ENCODE results near the gene SEMA6B. TPM values are rescaled to one million over a fixed set of nuclear protein-coding genes. Genes with fewer than 3 reads are reported as not detected.

Gene SEMA6B
- total and polyA plus RNA-seq, 2 of the 4 experiments (the other 2 are of a cell fraction): 0.18 to 0.72 TPM

GRCh38 chr19:4519521-4520277, 39.8 kb downstream of the SEMA6B start:
- H2AK5ac ChIP-seq (ENCODE audit: low read depth, low read length): peak overlapping the region; percentile 50; the same call in 1 of the 2 replicates
- H2BK120ac ChIP-seq (ENCODE audit: low read depth, low read length): no peak overlapping the region
- no peak overlapping the region for H2BK15ac ChIP-seq (ENCODE audit: low read depth, low read length)
- ChIA-PET CTCF (no interaction called here), POLR2A (ENCODE audit: unreplicated experiment) (no interaction called here)
- no peak overlapping the region; the same call in 1 of the 2 replicates for H3K4ac ChIP-seq (ENCODE audit: low read depth, low read length)
- no peak overlapping the region for H4K8ac ChIP-seq (ENCODE audit: low read depth in 2 of 2, low read length in 2 of 2)
- 70% methylated on average over 6 of the region's 9 CpGs; no CpG with 5 or more reads in 1 of the 2 experiments for WGBS, 2 experiments (ENCODE audit: extremely low coverage in 2 of 2, insufficient read length in 1 of 2)
- peak overlapping the region; percentile 35; the same call in 1 of the 2 replicates for H2BK20ac ChIP-seq (ENCODE audit: low read depth, low read length)
- H4K20me1 ChIP-seq (ENCODE audit: insufficient read depth, low read length): no peaks in the 10 kb centered on the region
- BruUV-seq (replicated peaks): no TSS peak
- dilution Hi-C loops (cut with HindIII; ENCODE audit: low sequenced_read_pairs, unreplicated experiment): no loop called here
- intact Hi-C loops (cut with micrococcal nuclease): no loop called here
- ATAC-seq (ENCODE audit: low read depth) (no peak), DNase-seq (no peak)
- peaks cover 9% of the 10 kb centered on the region for H3K4me1 ChIP-seq (ENCODE audit: control insufficient read depth, insufficient read depth, low read length)
- H3K14ac ChIP-seq (replicated peaks; ENCODE audit: low read depth, low read length): 0 out of 2 replicates have a peak overlapping the region, but pooled peaks have one; percentile 22
- H2AFZ ChIP-seq (replicated peaks; ENCODE audit: low read length, poor library complexity): peak overlapping the region; percentile 72
- 0 out of 2 replicates have a peak overlapping the region, but pooled peaks have one; percentile 54 for H4K5ac ChIP-seq (ENCODE audit: low read depth, low read length)
- H3K56ac ChIP-seq (ENCODE audit: extremely low read depth, insufficient read depth, low read length): no peak overlapping the region
- H3K23ac ChIP-seq (ENCODE audit: low read depth, low read length): no peak overlapping the region
- H3K18ac ChIP-seq (ENCODE audit: low read depth, low read length): no peak overlapping the region
- in situ Hi-C loops (cut with MboI; ENCODE audit: low sequenced_read_pairs): no loop called here
- no peak overlapping the region for H2BK5ac ChIP-seq (ENCODE audit: low read depth, low read length, poor library complexity, severe bottlenecking)
- H4K91ac ChIP-seq (ENCODE audit: insufficient read depth, low read depth, low read length): no peak overlapping the region
- H3K36me3 ChIP-seq (ENCODE audit: control insufficient read depth, insufficient read depth, low read length): no peaks in the 10 kb centered on the region
- no peak overlapping the region for H3K4me2 ChIP-seq (ENCODE audit: low read depth, low read length)
- H3K9me1 ChIP-seq (ENCODE audit: insufficient read depth, low read length): no peaks in the 10 kb centered on the region
- H3K9me3 ChIP-seq (ENCODE audit: control insufficient read depth, insufficient read depth, low read length): no peaks in the 10 kb centered on the region
- H3K79me1 ChIP-seq (ENCODE audit: low read depth in 1 of 2, low read length in 2 of 2): no peaks in the 10 kb centered on the region
- H3K27ac ChIP-seq (ENCODE audit: insufficient read depth, low read length): no peak overlapping the region
- H3K4me3 ChIP-seq (ENCODE audit: insufficient read depth, low read depth, low read length): no peak overlapping the region
- H3K9ac ChIP-seq (ENCODE audit: low read depth, low read length): no peak overlapping the region
- H3K27me3 ChIP-seq (ENCODE audit: control insufficient read depth, insufficient read depth, low read length): peaks cover 14% of the 10 kb centered on the region
- H2AK9ac ChIP-seq (replicated peaks; ENCODE audit: low read depth, low read length, poor library complexity): peak overlapping the region; percentile 76
- TF ChIP-seq CEBPB (IDR thresholded peaks at IDR 0.05; ENCODE audit: low read depth, low read length) (no peak), CHD1 (IDR thresholded peaks at IDR 0.05; ENCODE audit: low read depth, low read length) (no peak), MAFK (IDR thresholded peaks at IDR 0.05; ENCODE audit: low read depth, low read length) (no peak), ELK1 (IDR thresholded peaks at IDR 0.05; ENCODE audit: borderline replicate concordance, low read depth, low read length) (no peak), POLR2A (IDR thresholded peaks at IDR 0.05; ENCODE audit: low read depth, low read length) (no peak), FOS (IDR thresholded peaks at IDR 0.05; ENCODE audit: low read depth, low read length) (no peak), NFE2L2 (IDR thresholded peaks at IDR 0.05; ENCODE audit: low read depth, low read length) (no peak), RAD21 (IDR thresholded peaks at IDR 0.05; ENCODE audit: low read length) (no peak), SMC3 (IDR thresholded peaks at IDR 0.05; ENCODE audit: low read depth, low read length) (no peak), RCOR1 (IDR thresholded peaks at IDR 0.05; ENCODE audit: insufficient replicate concordance, low read length) (no peak), MXI1 (IDR thresholded peaks at IDR 0.05; ENCODE audit: borderline replicate concordance, low read depth, low read length) (no peak), MAZ (IDR thresholded peaks at IDR 0.05; ENCODE audit: borderline replicate concordance, low read depth, low read length) (no peak), RFX5 (IDR thresholded peaks at IDR 0.05; ENCODE audit: low read depth, low read length) (no peak)
- TF ChIP-seq, protein P1, sequence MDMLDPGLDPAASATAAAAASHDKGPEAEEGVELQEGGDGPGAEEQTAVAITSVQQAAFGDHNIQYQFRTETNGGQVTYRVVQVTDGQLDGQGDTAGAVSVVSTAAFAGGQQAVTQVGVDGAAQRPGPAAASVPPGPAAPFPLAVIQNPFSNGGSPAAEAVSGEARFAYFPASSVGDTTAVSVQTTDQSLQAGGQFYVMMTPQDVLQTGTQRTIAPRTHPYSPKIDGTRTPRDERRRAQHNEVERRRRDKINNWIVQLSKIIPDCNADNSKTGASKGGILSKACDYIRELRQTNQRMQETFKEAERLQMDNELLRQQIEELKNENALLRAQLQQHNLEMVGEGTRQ (IDR thresholded peaks at IDR 0.05; ENCODE audit: low read depth, low read length): no peak
- TF ChIP-seq, protein P2, sequence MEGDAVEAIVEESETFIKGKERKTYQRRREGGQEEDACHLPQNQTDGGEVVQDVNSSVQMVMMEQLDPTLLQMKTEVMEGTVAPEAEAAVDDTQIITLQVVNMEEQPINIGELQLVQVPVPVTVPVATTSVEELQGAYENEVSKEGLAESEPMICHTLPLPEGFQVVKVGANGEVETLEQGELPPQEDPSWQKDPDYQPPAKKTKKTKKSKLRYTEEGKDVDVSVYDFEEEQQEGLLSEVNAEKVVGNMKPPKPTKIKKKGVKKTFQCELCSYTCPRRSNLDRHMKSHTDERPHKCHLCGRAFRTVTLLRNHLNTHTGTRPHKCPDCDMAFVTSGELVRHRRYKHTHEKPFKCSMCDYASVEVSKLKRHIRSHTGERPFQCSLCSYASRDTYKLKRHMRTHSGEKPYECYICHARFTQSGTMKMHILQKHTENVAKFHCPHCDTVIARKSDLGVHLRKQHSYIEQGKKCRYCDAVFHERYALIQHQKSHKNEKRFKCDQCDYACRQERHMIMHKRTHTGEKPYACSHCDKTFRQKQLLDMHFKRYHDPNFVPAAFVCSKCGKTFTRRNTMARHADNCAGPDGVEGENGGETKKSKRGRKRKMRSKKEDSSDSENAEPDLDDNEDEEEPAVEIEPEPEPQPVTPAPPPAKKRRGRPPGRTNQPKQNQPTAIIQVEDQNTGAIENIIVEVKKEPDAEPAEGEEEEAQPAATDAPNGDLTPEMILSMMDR (conservative IDR thresholded peaks at IDR 0.05; ENCODE audit: low read depth, low read length): no peak
